Ishikawa (cell line): ENCODE measurements around the gene GIN1.

Experiments used
- CEBPB ChIP-seq: IDR thresholded peaks from 2 replicates; pipeline ENCODE4 v1.6.1; 2012
- CREB1 ChIP-seq: IDR thresholded peaks from 2 replicates; pipeline ENCODE4 v1.6.1; 2012; ENCODE audit warnings: low read depth
- EGR1 ChIP-seq: IDR thresholded peaks from 2 replicates; pipeline ENCODE4 v1.6.1; 2012
- EP300 ChIP-seq: IDR thresholded peaks from 2 replicates; pipeline ENCODE4 v1.6.1; 2012; ENCODE audit warnings: borderline replicate concordance
- FOXM1 ChIP-seq: IDR thresholded peaks from 2 replicates; pipeline ENCODE4 v1.6.1; 2012; ENCODE audit warnings: low read depth, borderline replicate concordance
- MAX ChIP-seq: IDR thresholded peaks from 2 replicates; pipeline ENCODE4 v1.6.1; 2012
- NFIC ChIP-seq: IDR thresholded peaks from 2 replicates; pipeline ENCODE4 v1.6.1; 2012
- RAD21 ChIP-seq: IDR thresholded peaks from 2 replicates; pipeline ENCODE4 v1.6.1; 2012; ENCODE audit warnings: low read depth
- REST ChIP-seq: IDR thresholded peaks from 2 replicates; pipeline ENCODE4 v1.6.1; 2012; ENCODE audit warnings: low read depth, mild to moderate bottlenecking
- TAF1 ChIP-seq: IDR thresholded peaks from 2 replicates; pipeline ENCODE4 v1.6.1; 2012; ENCODE audit warnings: low read depth, mild to moderate bottlenecking
- TCF12 ChIP-seq: IDR thresholded peaks from 2 replicates; pipeline ENCODE4 v1.6.1; 2012; ENCODE audit warnings: low read depth
- TEAD4 ChIP-seq: IDR thresholded peaks from 2 replicates; pipeline ENCODE4 v1.6.1; 2012
- YY1 ChIP-seq: IDR thresholded peaks from 2 replicates; pipeline ENCODE4 v1.6.1; 2012; ENCODE audit warnings: low read depth
- ZBTB7A ChIP-seq: IDR thresholded peaks from 2 replicates; pipeline ENCODE4 v1.6.1; 2012; ENCODE audit warnings: low read depth
- TF ChIP-seq, protein P1 (sequence below): IDR thresholded peaks from 2 replicates; pipeline ENCODE4 v1.6.1; 2012

The GIN1 gene

GRCh38 chr5:103133231-103133630, 13.3 kb upstream of the GIN1 start:
- TF ChIP-seq, protein P1, sequence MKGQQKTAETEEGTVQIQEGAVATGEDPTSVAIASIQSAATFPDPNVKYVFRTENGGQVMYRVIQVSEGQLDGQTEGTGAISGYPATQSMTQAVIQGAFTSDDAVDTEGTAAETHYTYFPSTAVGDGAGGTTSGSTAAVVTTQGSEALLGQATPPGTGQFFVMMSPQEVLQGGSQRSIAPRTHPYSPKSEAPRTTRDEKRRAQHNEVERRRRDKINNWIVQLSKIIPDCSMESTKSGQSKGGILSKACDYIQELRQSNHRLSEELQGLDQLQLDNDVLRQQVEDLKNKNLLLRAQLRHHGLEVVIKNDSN, result no peak
- TF ChIP-seq REST (no peak), CEBPB (no peak), TCF12 (no peak), TEAD4 (no peak), ZBTB7A (no peak), YY1 (no peak), FOXM1 (no peak), TAF1 (no peak), EP300 (no peak), RAD21 (no peak), MAX (no peak), EGR1 (no peak), NFIC (no peak), CREB1 (no peak)

DNA sequence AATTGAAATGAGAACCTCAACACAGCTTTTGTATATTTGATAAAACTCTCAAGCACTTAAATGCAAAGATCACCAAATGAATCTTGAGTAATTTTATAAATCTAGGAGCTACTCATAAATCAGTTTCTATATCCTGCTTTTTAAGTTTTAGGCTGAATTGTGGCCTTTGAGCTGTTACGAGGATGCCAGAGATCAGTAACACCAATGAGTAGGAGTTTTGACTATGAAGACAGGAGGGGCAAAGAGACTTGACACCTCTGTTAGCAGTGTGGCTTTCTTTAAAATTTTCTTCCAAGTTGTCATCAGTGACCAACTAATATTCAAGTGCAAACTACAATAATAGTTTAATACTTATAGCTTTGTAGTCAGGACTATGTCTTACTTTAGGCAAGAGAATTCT, 12.7 kb upstream of the GIN1 start:
- TF ChIP-seq TEAD4 (no peak), EGR1 (no peak), TAF1 (no peak), YY1 (no peak), MAX (no peak), TCF12 (no peak), CREB1 (no peak), FOXM1 (no peak), RAD21 (no peak), EP300 (no peak), ZBTB7A (no peak)
- TF ChIP-seq, protein P1, result no peak

DNA sequence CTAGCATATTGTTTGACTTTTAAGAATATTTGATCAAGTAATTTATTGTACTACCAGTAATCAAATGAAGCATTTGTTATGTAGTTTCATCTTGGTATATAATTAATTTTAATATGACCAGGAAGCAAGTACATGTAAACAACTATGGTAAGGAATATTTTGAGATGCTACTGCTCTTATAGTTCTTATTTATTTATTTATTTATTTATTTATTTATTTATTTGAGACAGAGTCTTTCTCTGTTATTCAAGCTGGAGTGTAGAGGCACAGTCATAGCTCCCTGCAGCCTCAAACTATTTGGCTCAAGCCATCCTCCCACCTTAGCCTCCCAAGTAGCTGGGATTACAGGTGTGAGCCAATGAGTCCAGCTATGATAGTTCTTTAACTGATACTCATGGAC, 8.3 kb upstream of the GIN1 start:
- TF ChIP-seq REST, result no peak
- TF ChIP-seq YY1, result no peak
- no peak for TF ChIP-seq TEAD4
- TF ChIP-seq RAD21, result no peak
- TF ChIP-seq EP300, result no peak
- no peak for TF ChIP-seq MAX
- no peak for TF ChIP-seq NFIC
- no peak for TF ChIP-seq TCF12
- no peak for TF ChIP-seq TAF1
- TF ChIP-seq, protein P1, result no peak
- no peak for TF ChIP-seq CEBPB
- TF ChIP-seq ZBTB7A, result no peak
- no peak for TF ChIP-seq EGR1
- no peak for TF ChIP-seq FOXM1
- no peak for TF ChIP-seq CREB1

DNA sequence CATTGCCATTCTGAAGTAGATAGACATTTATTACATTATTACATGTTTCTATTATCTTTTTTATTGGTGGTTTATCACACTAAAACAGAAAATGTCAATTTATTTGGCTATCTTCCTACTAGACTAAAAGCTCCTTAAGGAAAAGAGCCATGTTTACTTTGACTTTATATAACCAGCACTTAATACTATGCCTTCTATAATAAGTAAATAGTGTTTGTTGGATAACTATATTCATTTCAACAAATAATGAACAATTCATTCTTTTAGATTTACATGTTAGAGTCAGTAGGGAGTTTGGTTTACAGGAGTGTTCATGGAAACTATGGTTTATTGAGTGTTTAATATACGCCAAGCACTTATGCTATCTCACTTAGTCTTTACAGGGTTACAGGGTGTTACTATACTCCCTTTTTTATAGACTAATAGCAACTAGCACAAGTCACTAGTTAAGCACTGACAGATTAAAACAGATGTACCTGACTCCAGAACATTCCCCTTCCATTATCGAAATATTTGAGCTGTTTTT, 7.4 kb upstream of the GIN1 start:
- TF ChIP-seq, protein P1, result no peak
- TF ChIP-seq RAD21 (no peak), ZBTB7A (no peak), EP300 (no peak), CEBPB (no peak)

DNA sequence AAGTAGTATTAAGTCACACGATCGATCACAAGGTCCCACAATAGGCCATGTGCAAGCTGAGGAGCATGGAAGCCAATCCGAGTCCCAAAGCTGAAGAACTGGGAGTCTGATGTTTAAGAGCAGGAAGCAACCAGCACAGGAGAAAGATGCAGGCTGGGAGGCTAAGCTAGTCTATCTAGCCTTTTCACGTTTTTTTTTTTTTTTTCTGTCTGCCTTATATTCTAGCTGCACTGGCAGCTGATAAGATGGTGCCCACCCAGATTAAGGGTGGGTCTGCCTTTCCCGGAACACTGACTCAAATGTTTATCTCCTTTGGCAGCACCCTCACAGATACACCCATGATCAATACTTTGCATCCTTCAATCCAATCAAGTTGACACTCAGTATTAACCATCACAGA, 6.6 kb upstream of the GIN1 start:
- TF ChIP-seq MAX, result no peak
- no peak for TF ChIP-seq NFIC
- no peak for TF ChIP-seq CEBPB
- TF ChIP-seq, protein P1, result no peak
- no peak for TF ChIP-seq TCF12
- no peak for TF ChIP-seq YY1
- TF ChIP-seq EP300, result no peak
- no peak for TF ChIP-seq ZBTB7A
- no peak for TF ChIP-seq CREB1
- no peak for TF ChIP-seq TEAD4
- TF ChIP-seq RAD21, result no peak
- TF ChIP-seq TAF1, result no peak
- TF ChIP-seq FOXM1, result no peak
- no peak for TF ChIP-seq EGR1
- TF ChIP-seq REST, result no peak
